Epithelial cell of esophagus (primary cell): Measurements from ENCODE around the gene VRTN.

Experiments used
- DNase-seq: peaks from one replicate; pipeline ENCODE4 v3.0.0; 2010; ENCODE audit warnings: low read depth
- H3K4me3 ChIP-seq: 2 replicates; pipeline ENCODE4 v1.5.1; 2011; ENCODE audit warnings: mild to moderate bottlenecking, low read length, control low read depth
- TF ChIP-seq, protein P1 (sequence below): IDR thresholded peaks from 2 replicates; pipeline ENCODE4 v1.5.1; 2011; ENCODE audit warnings: low read depth, mild to moderate bottlenecking, low read length, control low read depth, inconsistent platforms; ENCODE audit not compliant: insufficient read depth; ENCODE audit errors: missing control alignments

The VRTN gene

GRCh38 chr14:74360163-74360562 lies 11.9 kb downstream of the VRTN start:
- no peak for DNase-seq
- no peak overlapping the region for H3K4me3 ChIP-seq
- TF ChIP-seq, protein P1, sequence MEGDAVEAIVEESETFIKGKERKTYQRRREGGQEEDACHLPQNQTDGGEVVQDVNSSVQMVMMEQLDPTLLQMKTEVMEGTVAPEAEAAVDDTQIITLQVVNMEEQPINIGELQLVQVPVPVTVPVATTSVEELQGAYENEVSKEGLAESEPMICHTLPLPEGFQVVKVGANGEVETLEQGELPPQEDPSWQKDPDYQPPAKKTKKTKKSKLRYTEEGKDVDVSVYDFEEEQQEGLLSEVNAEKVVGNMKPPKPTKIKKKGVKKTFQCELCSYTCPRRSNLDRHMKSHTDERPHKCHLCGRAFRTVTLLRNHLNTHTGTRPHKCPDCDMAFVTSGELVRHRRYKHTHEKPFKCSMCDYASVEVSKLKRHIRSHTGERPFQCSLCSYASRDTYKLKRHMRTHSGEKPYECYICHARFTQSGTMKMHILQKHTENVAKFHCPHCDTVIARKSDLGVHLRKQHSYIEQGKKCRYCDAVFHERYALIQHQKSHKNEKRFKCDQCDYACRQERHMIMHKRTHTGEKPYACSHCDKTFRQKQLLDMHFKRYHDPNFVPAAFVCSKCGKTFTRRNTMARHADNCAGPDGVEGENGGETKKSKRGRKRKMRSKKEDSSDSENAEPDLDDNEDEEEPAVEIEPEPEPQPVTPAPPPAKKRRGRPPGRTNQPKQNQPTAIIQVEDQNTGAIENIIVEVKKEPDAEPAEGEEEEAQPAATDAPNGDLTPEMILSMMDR = no peak

DNA sequence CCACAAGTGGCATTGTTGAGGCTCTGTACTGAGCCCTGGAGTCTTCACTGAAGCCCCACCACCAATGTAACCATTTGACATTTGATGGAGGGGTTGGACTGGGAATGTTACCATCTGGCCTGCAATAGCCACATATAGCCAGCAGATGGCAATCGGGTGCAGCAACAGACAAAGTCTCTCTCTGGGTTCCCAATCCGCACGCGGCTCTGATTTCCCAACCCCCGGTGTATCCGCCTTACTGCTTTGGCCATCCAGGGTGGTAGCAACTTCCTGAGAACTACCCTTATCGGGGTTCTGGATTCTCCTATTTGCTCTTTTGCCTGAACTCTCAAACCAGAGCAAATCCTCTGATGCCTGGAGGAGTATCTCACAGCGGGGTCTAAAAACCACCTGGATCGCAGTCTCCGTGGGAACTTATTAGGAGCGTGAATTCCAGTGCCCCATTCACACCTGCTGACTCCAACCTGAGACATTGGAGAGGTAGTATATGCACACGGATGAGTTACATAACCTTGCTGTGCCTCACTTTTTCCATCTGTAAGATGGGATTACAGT lies 14.2 kb downstream of the VRTN start:
- TF ChIP-seq, protein P1 = peak; percentile 99
- DNase-seq = peak; percentile 74
- H3K4me3 ChIP-seq = no peak overlapping the region

GRCh38 chr14:74364271-74364880 lies 16.1 kb downstream of the VRTN start:
- TF ChIP-seq, protein P1 = no peak
- no peak for DNase-seq
- no peak overlapping the region for H3K4me3 ChIP-seq

DNA sequence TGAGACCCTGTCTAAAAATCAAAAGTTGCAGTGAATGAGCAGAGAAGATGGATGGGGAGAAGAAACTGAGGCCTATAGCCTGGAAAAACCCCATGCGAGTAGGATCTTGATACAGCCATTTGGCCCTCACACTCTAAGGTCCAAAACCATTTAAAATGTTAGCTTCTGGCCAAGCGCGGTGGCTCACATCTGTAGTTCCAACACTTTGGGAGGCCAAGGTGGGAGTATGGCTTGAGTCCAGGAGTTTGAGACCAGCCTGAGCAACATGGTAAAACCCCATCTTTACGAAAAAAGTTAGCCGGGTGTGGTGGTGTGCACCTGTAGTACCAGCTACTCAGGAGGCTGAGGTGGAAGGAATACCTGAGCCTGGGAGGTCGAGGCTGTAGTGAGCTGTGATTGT lies 19.8 kb downstream of the VRTN start:
- TF ChIP-seq, protein P1 = no peak
- DNase-seq = no peak
- H3K4me3 ChIP-seq = no peak overlapping the region

GRCh38 chr14:74368441-74368840 lies 20.2 kb downstream of the VRTN start:
- TF ChIP-seq, protein P1 = no peak
- no peak for DNase-seq
- no peak overlapping the region for H3K4me3 ChIP-seq

DNA sequence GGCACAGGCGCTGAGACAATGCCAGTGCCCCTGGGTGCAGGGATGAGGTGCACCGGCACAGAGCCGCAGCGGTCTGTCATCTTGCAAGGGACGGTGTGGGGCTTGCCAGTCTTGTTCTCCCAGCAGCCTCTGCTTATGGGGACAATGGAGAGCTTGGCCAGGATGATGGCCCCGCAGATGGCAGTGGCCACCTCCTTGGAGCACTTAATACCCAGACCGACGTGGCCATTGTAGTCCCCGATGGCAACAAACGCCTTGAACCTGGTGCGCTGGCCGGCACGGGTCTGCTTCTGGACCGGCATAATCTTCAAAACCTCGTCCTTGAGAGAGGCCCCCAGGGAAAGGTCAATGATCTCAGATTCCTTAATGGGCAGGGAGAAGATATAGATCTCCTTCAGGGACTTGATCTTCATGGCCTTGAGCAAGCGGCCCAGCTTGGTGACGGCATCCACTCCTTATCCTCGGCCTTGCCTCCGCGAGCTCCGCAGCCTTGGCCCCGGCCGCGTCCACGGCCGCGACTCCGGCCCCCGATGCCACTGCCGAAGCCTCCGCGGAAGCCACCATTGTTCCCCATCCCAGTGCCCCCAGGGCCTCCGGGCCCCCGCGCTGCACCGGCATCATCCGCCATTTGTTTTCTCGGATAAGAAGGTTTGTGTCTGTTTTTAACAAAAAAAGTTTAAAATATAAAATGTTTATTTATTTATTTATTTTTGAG lies 29.9 kb downstream of the VRTN start:
- DNase-seq = no peak
- no peak overlapping the region for H3K4me3 ChIP-seq

More for the DNA sequence above, 29.9 kb downstream of the VRTN start:
- TF ChIP-seq, protein P1 = no peak
